C4-2B (cell line): ENCODE data around the gene SYT7.

Source experiments
- CTCF ChIP-seq: fragments of 450-650 bp; conservative IDR thresholded peaks from 2 replicates; pipeline ENCODE4 v1.5.1; 2017; ENCODE audit warnings: mild to moderate bottlenecking
- ZFX ChIP-seq: fragments of 450-650 bp; IDR thresholded peaks from 2 replicates; pipeline ENCODE4 v1.6.1; 2017

GRCh38 chr11:61601512-61601911 is 20.6 kb upstream of the SYT7 start:
- no peak for TF ChIP-seq CTCF
- TF ChIP-seq ZFX = no peak; the same call in 1 of the 2 replicates
